ENCODE data around the gene ASIC1. TPM values are rescaled to one million over a fixed set of nuclear protein-coding genes. Genes with fewer than 3 reads are reported as not detected.
A peak's percentile ranks its signal among the peaks of the same experiment; 100 is the strongest.

Gene ASIC1
- total and polyA plus RNA-seq, 2 of the 4 experiments (the other 2 are of a cell fraction) = 1.6 to 9.9 TPM

GRCh38 chr12:50066402-50066801 is 9.0 kb downstream of the ASIC1 start:
- in situ Hi-C loops (cut with MboI; ENCODE audit: low sequenced_read_pairs) = loop anchor here (5.0 kb wide), 1 partner anchor 289 kb away; no protein-coding TSS in a partner anchor
- Histone ChIP-seq H2BK20ac (ENCODE audit: low read depth, low read length) (peak overlapping the region; percentile 81; the same call in 1 of the 2 replicates), H3K9me1 (ENCODE audit: insufficient read depth, low read length) (0 out of 2 replicates have a peak, but pooled peaks cover 7% of the 10 kb centered on the region), H2BK120ac (ENCODE audit: low read depth, low read length) (peak overlapping the region; percentile 75), H3K36me3 (ENCODE audit: control insufficient read depth, insufficient read depth, low read length) (no peaks in the 10 kb centered on the region), H3K4me2 (ENCODE audit: low read depth, low read length) (peak overlapping the region; percentile 10; the same call in 1 of the 2 replicates), H2BK5ac (ENCODE audit: low read depth, low read length, poor library complexity, severe bottlenecking) (peak overlapping the region; percentile 64), H2AK9ac (replicated peaks; ENCODE audit: low read depth, low read length, poor library complexity) (no peak overlapping the region), H2AK5ac (ENCODE audit: low read depth, low read length) (peak overlapping the region; percentile 63), H3K79me1 (ENCODE audit: low read depth in 1 of 2, low read length in 2 of 2) (no peaks in the 10 kb centered on the region), H3K56ac (ENCODE audit: extremely low read depth, insufficient read depth, low read length) (no peak overlapping the region), H2BK15ac (ENCODE audit: low read depth, low read length) (peak overlapping the region; percentile 49), H3K9me3 (ENCODE audit: control insufficient read depth, insufficient read depth, low read length) (no peaks in the 10 kb centered on the region), H4K5ac (ENCODE audit: low read depth, low read length) (peak overlapping the region; percentile 56), H3K9ac (ENCODE audit: low read depth, low read length) (no peak overlapping the region), H4K20me1 (ENCODE audit: insufficient read depth, low read length) (no peaks in the 10 kb centered on the region), H4K91ac (ENCODE audit: insufficient read depth, low read depth, low read length) (peak overlapping the region; percentile 65), H2AFZ (replicated peaks; ENCODE audit: low read length, poor library complexity) (peak overlapping the region; percentile 9), H3K23ac (ENCODE audit: low read depth, low read length) (peak overlapping the region; percentile 32; the same call in 1 of the 2 replicates), H3K18ac (ENCODE audit: low read depth, low read length) (peak overlapping the region; percentile 70), H3K27ac (ENCODE audit: insufficient read depth, low read length) (peak overlapping the region; percentile 61), H3K27me3 (ENCODE audit: control insufficient read depth, insufficient read depth, low read length) (no peaks in the 10 kb centered on the region), H3K4me1 (ENCODE audit: control insufficient read depth, insufficient read depth, low read length) (peaks cover 10% of the 10 kb centered on the region), H3K4me3 (ENCODE audit: insufficient read depth, low read depth, low read length) (no peak overlapping the region), H3K4ac (ENCODE audit: low read depth, low read length) (peak overlapping the region; percentile 75), H3K14ac (replicated peaks; ENCODE audit: low read depth, low read length) (peak overlapping the region; percentile 61), H4K8ac (ENCODE audit: low read depth in 2 of 2, low read length in 2 of 2) (peak overlapping the region; percentile 17 to 78; a peak in 3 of 4 replicates)
- peak; percentile 90 for DNase-seq
- CTCF ChIA-PET = interaction anchor here (1.6 to 3.8 kb wide), 3 partner anchors 11 to 99 kb away, joined by 4 to 15 read pairs (median 10); no protein-coding TSS in a partner anchor
- POLR2A ChIA-PET (ENCODE audit: unreplicated experiment) = interaction anchor here (0.6 to 0.9 kb wide), 2 partner anchors 16 to 556 kb away, joined by 3 to 4 read pairs; no protein-coding TSS in a partner anchor
- intact Hi-C loops (cut with micrococcal nuclease) = loop anchor here (1.0 kb wide), 1 partner anchor 99 kb away; no protein-coding TSS in a partner anchor
- dilution Hi-C loops (cut with HindIII; ENCODE audit: low sequenced_read_pairs, unreplicated experiment) = no loop called here
- peak; percentile 84 for ATAC-seq (ENCODE audit: low read depth)
- no TSS peak for BruUV-seq (replicated peaks)
- 20% methylated on average over 2 of the region's 5 CpGs; no CpG with 5 or more reads in 1 of the 2 experiments for WGBS, 2 experiments (ENCODE audit: extremely low coverage in 2 of 2, insufficient read length in 1 of 2)
- TF ChIP-seq POLR2A (IDR thresholded peaks at IDR 0.05; ENCODE audit: low read depth, low read length) = no peak
- TF ChIP-seq ELK1 (IDR thresholded peaks at IDR 0.05; ENCODE audit: borderline replicate concordance, low read depth, low read length) = no peak
- no peak for TF ChIP-seq MXI1 (IDR thresholded peaks at IDR 0.05; ENCODE audit: borderline replicate concordance, low read depth, low read length)
- TF ChIP-seq SMC3 (IDR thresholded peaks at IDR 0.05; ENCODE audit: low read depth, low read length) = peak; percentile 17; the same call in 1 of the 2 replicates
- peak; percentile 30 for TF ChIP-seq RCOR1 (IDR thresholded peaks at IDR 0.05; ENCODE audit: insufficient replicate concordance, low read length)
- no peak for TF ChIP-seq RAD21 (IDR thresholded peaks at IDR 0.05; ENCODE audit: low read length)
- TF ChIP-seq RFX5 (IDR thresholded peaks at IDR 0.05; ENCODE audit: low read depth, low read length) = no peak
- TF ChIP-seq USF2 (IDR thresholded peaks at IDR 0.05; ENCODE audit: low read depth, low read length) = no peak
- TF ChIP-seq MAZ (IDR thresholded peaks at IDR 0.05; ENCODE audit: borderline replicate concordance, low read depth, low read length) = peak; percentile 26; the same call in 1 of the 2 replicates
- TF ChIP-seq MAFK (IDR thresholded peaks at IDR 0.05; ENCODE audit: low read depth, low read length) = no peak
- no peak for TF ChIP-seq CTCF (conservative IDR thresholded peaks at IDR 0.05; ENCODE audit: low read depth, low read length)
- TF ChIP-seq CHD1 (IDR thresholded peaks at IDR 0.05; ENCODE audit: low read depth, low read length) = no peak
- TF ChIP-seq NFE2L2 (IDR thresholded peaks at IDR 0.05; ENCODE audit: low read depth, low read length) = no peak
- TF ChIP-seq FOS (IDR thresholded peaks at IDR 0.05; ENCODE audit: low read depth, low read length) = peak; percentile 49; the same call in 1 of the 2 replicates
- TF ChIP-seq BHLHE40 (IDR thresholded peaks at IDR 0.05; ENCODE audit: low read depth, low read length) = peak; percentile 54; the same call in 1 of the 2 replicates

Measured in IMR-90 (cell line).